HepG2 (cell line): Measurements from ENCODE around the gene TIPIN. TPM values are rescaled to one million over a fixed set of nuclear protein-coding genes. Genes with fewer than 3 reads are reported as not detected.

ENCODE experiments used
- ATAC-seq: fragments of 200-7000 bp; cut with Tn5 transposase; 3 replicates; pipeline ENCODE4 v1.9.1; 2020; ENCODE audit warnings: mild to moderate bottlenecking, moderate library complexity
- BruUV-seq: library from RNA; stranded (reverse); fragments of 400-500 nt; replicated peaks from 2 replicates; lab custom pipeline; 2021; lab: Mats Ljungman, UMichigan
- CTCF ChIA-PET: fragments of 300-600 bp; formaldehyde crosslinking; extraction: SDS; loops from one replicate; lab custom pipeline; 2021; ENCODE audit warnings: low total read pairs, inconsistent platforms, low intra/inter-chr PET ratio; lab: Yijun Ruan, JAX
- POLR2A ChIA-PET: fragments of 350-600 bp; sonication (Branson Sonifier 250); formaldehyde crosslinking; loops from one replicate; lab custom pipeline; 2020; ENCODE audit warnings: antibody characterized with exemption, inconsistent platforms; lab: Yijun Ruan, JAX
- DNase-seq: peaks from one replicate; pipeline ENCODE4 v3.0.0-alpha.2; 2015; ENCODE audit warnings: low spot score
- FAIRE-seq: peaks from 3 replicates; lab custom pipeline; 2011; peaks lifted over from hg19 to GRCh38; lab: Jason Lieb, UNC
- H2AFZ ChIP-seq: one replicate; pipeline ENCODE4 v1.6.1; 2011; ENCODE audit warnings: low read length, inconsistent platforms
- H3K27ac ChIP-seq: fragments of 300-600 bp; 3 replicates; pipeline ENCODE4 v1.8.0; 2011; ENCODE audit warnings: mixed run types, mild to moderate bottlenecking, mixed read lengths, low read length, inconsistent platforms; ENCODE audit not compliant: insufficient read depth; ENCODE audit errors: extremely low read length
- H3K27me3 ChIP-seq, 2 experiments: fragments of 200-600 bp in 1 of 2; 2 replicates in 1 of 2; 3 replicates in 1 of 2; pipeline versions ENCODE4 v1.6.0 to v1.8.0; 2011; ENCODE audit warnings: low read length in 2 of 2, mild to moderate bottlenecking in 2 of 2, moderate library complexity in 2 of 2, inconsistent platforms in 1 of 2; ENCODE audit not compliant: insufficient read depth in 2 of 2, control insufficient read depth in 1 of 2
- H3K36me3 ChIP-seq, 2 experiments: fragments of 200-600 bp in 1 of 2; replicated peaks in 1 of 2; 2 replicates in 1 of 2; 3 replicates in 1 of 2; pipeline versions ENCODE4 v1.5.1 to v1.8.0; 2011; ENCODE audit warnings: low read length in 2 of 2, inconsistent platforms in 1 of 2; ENCODE audit not compliant: insufficient read depth in 2 of 2, control insufficient read depth in 1 of 2
- H3K4me1 ChIP-seq: 2 replicates; pipeline ENCODE4 v1.5.1; 2012; ENCODE audit warnings: low read length, inconsistent platforms; ENCODE audit not compliant: insufficient read depth
- H3K4me2 ChIP-seq: 2 replicates; pipeline ENCODE4 v1.6.0; 2011; ENCODE audit warnings: low read depth, low read length, inconsistent platforms
- H3K4me3 ChIP-seq, 3 experiments: fragments of 200-600 bp in 1 of 3; sonication (generic), shearing (Covaris generic) in 1 of 3; replicated peaks in 1 of 3; 2 replicates each; pipeline ENCODE4 v1.5.1; 2011 to 2016; ENCODE audit warnings: low read length in 3 of 3, inconsistent platforms in 2 of 3, low read depth in 2 of 3, mild to moderate bottlenecking in 2 of 3, control low read depth in 1 of 3, mixed read lengths in 1 of 3; ENCODE audit not compliant: insufficient read depth in 1 of 3
- H3K79me2 ChIP-seq: one replicate; pipeline ENCODE4 v1.6.1; 2011; ENCODE audit warnings: low read length, inconsistent platforms; ENCODE audit not compliant: insufficient read depth
- H3K9ac ChIP-seq: 2 replicates; pipeline ENCODE4 v1.6.0; 2011; ENCODE audit warnings: mild to moderate bottlenecking, low read depth, low read length, inconsistent platforms; ENCODE audit not compliant: insufficient read depth
- H3K9me3 ChIP-seq: 2 replicates; pipeline ENCODE4 v1.5.1; 2012; ENCODE audit warnings: mild to moderate bottlenecking, low read length
- H4K20me1 ChIP-seq: 2 replicates; pipeline ENCODE4 v1.6.0; 2011; ENCODE audit warnings: inconsistent platforms, mild to moderate bottlenecking, low read length, moderate library complexity; ENCODE audit not compliant: insufficient read depth
- BCL6 ChIP-seq: IDR thresholded peaks from 2 replicates; pipeline ENCODE4 v1.6.1; 2016; ENCODE audit warnings: missing genetic modification reagents, missing compliant biosample characterization
- KDM6A ChIP-seq: IDR thresholded peaks from 2 replicates; pipeline ENCODE4 v1.6.1; 2016; ENCODE audit warnings: low read depth
- MAF1 ChIP-seq: sonication (generic); formaldehyde crosslinking; IDR thresholded peaks from 2 replicates; pipeline ENCODE4 v1.5.0; 2020; ENCODE audit warnings: missing genetic modification reagents, borderline replicate concordance
- NRL ChIP-seq: sonication (generic); formaldehyde crosslinking; IDR thresholded peaks from 2 replicates; pipeline ENCODE4 v1.5.0; 2020; ENCODE audit warnings: missing genetic modification reagents, mild to moderate bottlenecking, moderate library complexity, borderline replicate concordance
- ONECUT2 ChIP-seq: sonication (generic); formaldehyde crosslinking; IDR thresholded peaks from 2 replicates; pipeline ENCODE4 v1.4.0; 2020; ENCODE audit warnings: missing genetic modification reagents
- ZFP41 ChIP-seq: sonication (generic); formaldehyde crosslinking; IDR thresholded peaks from 2 replicates; pipeline ENCODE4 v1.4.0; 2020; ENCODE audit warnings: mild to moderate bottlenecking, missing genetic modification reagents, borderline replicate concordance
- ZFP90 ChIP-seq: sonication (generic); formaldehyde crosslinking; IDR thresholded peaks from 2 replicates; pipeline ENCODE4 v1.8.0; 2022; ENCODE audit warnings: missing genetic modification reagents, mild to moderate bottlenecking, inconsistent platforms, borderline replicate concordance
- ZNF317 ChIP-seq: sonication (generic); formaldehyde crosslinking; IDR thresholded peaks from 2 replicates; pipeline ENCODE4 v1.5.0; 2020; ENCODE audit warnings: mild to moderate bottlenecking, missing genetic modification reagents
- ZNF790 ChIP-seq: sonication (generic); formaldehyde crosslinking; IDR thresholded peaks from 2 replicates; pipeline ENCODE4 v1.8.0; 2022; ENCODE audit warnings: missing genetic modification reagents, mild to moderate bottlenecking, borderline replicate concordance
- WGBS: methylation state at CpG from one replicate; pipeline ENCODE4 v1.1.6; 2017; ENCODE audit warnings: low lambda C conversion rate; 5-methylcytosine and 5-hydroxymethylcytosine counted together
- in situ Hi-C: cut with HindIII; loops from 2 replicates; pipeline ENCODE4 v1.10.0; 2017; ENCODE audit warnings: low pct_unique_long_range_greater_than_20kb; ENCODE audit not compliant: extremely low pct_ligation_motif_present
- intact Hi-C: fragments of 100-400 bp; cut with micrococcal nuclease; formaldehyde crosslinking; loops from one replicate; pipeline ENCODE4 v1.10.0; 2022; ENCODE audit not compliant: unreplicated experiment
- polyA plus RNA-seq, 8 experiments: library from polyadenylated mRNA; depleted of rRNA in 3 of 8; stranded (reverse) in 7 of 8; unstranded in 1 of 8; fragments of >200 nt; fragmentation: Illumina TruSeq in 4 of 8; extraction: Trizol in 4 of 8; gene quantifications; 2 replicates each; pipeline versions ENCODE4 v1.2.1 to v1.2.3, GENCODE V29; 2011 to 2016; ENCODE audit warnings: low read depth in 4 of 8, missing spikeins in 1 of 8, mixed read lengths in 1 of 8; ENCODE audit not compliant: insufficient read depth in 1 of 8
- total RNA-seq, 5 experiments: library from RNA; depleted of rRNA; stranded (reverse); fragments of >200 nt; fragmentation: Illumina TruSeq; extraction: Trizol; gene quantifications; 2 replicates each; pipeline ENCODE4 v1.2.3, GENCODE V29; 2016; ENCODE audit warnings: low read depth in 1 of 5
- TF ChIP-seq, protein P1 (sequence below): sonication (generic); formaldehyde crosslinking; IDR thresholded peaks from 2 replicates; pipeline ENCODE4 v1.4.0; 2020; ENCODE audit warnings: missing genetic modification reagents, borderline replicate concordance
- TF ChIP-seq, protein P2 (sequence below): sonication (generic); formaldehyde crosslinking; IDR thresholded peaks from 2 replicates; pipeline ENCODE4 v1.5.0; 2020; ENCODE audit warnings: mild to moderate bottlenecking, missing genetic modification reagents
- TF ChIP-seq, protein P3 (sequence below): sonication (generic); formaldehyde crosslinking; IDR thresholded peaks from 2 replicates; pipeline ENCODE4 v1.4.0; 2020; ENCODE audit warnings: mild to moderate bottlenecking, low read depth, missing genetic modification reagents

Gene TIPIN
- total and polyA plus RNA-seq, 2 of the 13 experiments (the other 11 are each of a cell fraction or from before 2014, with no cell fraction given): 2.7 to 28.6 TPM

DNA sequence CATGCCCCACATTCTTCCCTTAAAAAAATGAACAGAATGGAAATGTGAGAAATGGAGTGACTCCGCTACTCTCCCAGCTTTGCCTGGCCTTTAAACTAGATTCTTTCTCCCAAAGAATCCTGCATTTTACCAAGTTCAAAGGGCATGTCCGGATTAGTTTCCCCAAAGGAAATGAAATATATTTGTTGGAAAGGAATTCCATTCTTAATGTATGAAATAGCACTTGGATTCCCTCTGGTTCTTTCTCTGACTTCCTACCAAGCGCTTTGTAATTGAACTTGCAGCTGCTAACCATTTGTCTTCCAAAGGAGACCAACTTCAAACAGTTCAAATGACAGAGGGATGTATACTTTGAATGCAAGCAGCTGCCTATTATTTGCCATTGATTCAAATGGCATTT is 49.1 kb upstream of the TIPIN start:
- CTCF ChIA-PET: no interaction called here
- POLR2A ChIA-PET: interaction anchor here (2.1 kb wide), 1 partner anchor 18 kb away, joined by 5 read pairs; the partner anchor contains the start of gene MAP2K1
- no peak for ATAC-seq

DNA sequence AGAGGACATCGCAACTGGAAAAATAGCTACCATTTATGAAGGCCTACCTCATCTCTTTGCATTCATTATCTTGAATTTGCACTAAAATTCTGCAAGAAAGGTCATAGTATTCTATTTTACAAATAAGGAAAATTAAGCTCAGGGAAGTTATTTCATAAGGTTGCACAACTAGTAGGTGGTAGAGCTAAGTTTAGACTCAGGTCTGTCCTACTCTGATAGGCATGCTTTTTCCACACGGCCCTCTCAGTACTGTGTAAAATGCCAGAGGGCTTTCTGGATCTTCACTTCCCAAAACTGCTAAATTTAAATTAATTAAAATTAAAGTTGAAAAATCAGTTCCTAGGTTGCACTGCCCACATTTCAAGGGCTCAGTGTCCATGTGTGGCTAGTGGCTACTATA is 48.5 kb upstream of the TIPIN start:
- no peak overlapping the region for H2AFZ ChIP-seq
- WGBS: 93% methylated on average over 2 of the region's 2 CpGs
- H4K20me1 ChIP-seq: peaks cover 42% of the 10 kb centered on the region
- in situ Hi-C loops (no loop called here), intact Hi-C loops (no loop called here)
- TF ChIP-seq, protein P1, sequence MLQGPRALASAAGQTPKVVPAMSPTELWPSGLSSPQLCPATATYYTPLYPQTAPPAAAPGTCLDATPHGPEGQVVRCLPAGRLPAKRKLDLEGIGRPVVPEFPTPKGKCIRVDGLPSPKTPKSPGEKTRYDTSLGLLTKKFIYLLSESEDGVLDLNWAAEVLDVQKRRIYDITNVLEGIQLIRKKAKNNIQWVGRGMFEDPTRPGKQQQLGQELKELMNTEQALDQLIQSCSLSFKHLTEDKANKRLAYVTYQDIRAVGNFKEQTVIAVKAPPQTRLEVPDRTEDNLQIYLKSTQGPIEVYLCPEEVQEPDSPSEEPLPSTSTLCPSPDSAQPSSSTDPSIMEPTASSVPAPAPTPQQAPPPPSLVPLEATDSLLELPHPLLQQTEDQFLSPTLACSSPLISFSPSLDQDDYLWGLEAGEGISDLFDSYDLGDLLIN (CRISPR knock-in tag): no peak
- TF ChIP-seq ZNF790 (CRISPR knock-in tag) (no peak), KDM6A (CRISPR knock-in tag) (no peak), BCL6 (CRISPR knock-in tag) (no peak), ONECUT2 (no peak), MAF1 (no peak)
- TF ChIP-seq, protein P2, sequence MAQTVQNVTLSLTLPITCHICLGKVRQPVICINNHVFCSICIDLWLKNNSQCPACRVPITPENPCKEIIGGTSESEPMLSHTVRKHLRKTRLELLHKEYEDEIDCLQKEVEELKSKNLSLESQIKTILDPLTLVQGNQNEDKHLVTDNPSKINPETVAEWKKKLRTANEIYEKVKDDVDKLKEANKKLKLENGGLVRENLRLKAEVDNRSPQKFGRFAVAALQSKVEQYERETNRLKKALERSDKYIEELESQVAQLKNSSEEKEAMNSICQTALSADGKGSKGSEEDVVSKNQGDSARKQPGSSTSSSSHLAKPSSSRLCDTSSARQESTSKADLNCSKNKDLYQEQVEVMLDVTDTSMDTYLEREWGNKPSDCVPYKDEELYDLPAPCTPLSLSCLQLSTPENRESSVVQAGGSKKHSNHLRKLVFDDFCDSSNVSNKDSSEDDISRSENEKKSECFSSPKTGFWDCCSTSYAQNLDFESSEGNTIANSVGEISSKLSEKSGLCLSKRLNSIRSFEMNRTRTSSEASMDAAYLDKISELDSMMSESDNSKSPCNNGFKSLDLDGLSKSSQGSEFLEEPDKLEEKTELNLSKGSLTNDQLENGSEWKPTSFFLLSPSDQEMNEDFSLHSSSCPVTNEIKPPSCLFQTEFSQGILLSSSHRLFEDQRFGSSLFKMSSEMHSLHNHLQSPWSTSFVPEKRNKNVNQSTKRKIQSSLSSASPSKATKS (CRISPR knock-in tag): no peak
- H3K4me1 ChIP-seq: peaks cover 57% of the 10 kb centered on the region
- ChIA-PET POLR2A (interaction anchor here (2.1 kb wide), 1 partner anchor 18 kb away, joined by 5 read pairs; the partner anchor contains the start of gene MAP2K1), CTCF (no interaction called here)
- FAIRE-seq: no peak
- no peak overlapping the region for H3K4me2 ChIP-seq
- H3K9me3 ChIP-seq: no peaks in the 10 kb centered on the region
- H3K36me3 ChIP-seq: peaks cover 1 to 10% of the 10 kb centered on the region in 2 experiments; a peak in 3 of 5 replicates
- DNase-seq: no peak
- H3K27ac ChIP-seq: no peak overlapping the region
- peak; percentile 35; the same call in 1 of the 3 replicates for ATAC-seq
- H3K27me3 ChIP-seq: no peaks in the 10 kb centered on the region
- H3K79me2 ChIP-seq: peaks cover 97% of the 10 kb centered on the region
- BruUV-seq: no TSS peak
- H3K4me3 ChIP-seq: no peak overlapping the region
- H3K9ac ChIP-seq: no peak overlapping the region

More for the DNA sequence above, 49.1 kb upstream of the TIPIN start:
- Histone ChIP-seq H3K4me2 (no peak overlapping the region), H2AFZ (no peak overlapping the region), H3K4me3 (no peak overlapping the region), H3K4me1 (peaks cover 63% of the 10 kb centered on the region), H3K27me3 (no peaks in the 10 kb centered on the region), H4K20me1 (peaks cover 43% of the 10 kb centered on the region), H3K36me3 (peaks cover 0 to 10% of the 10 kb centered on the region in 2 experiments; a peak in 2 of 5 replicates), H3K9ac (no peak overlapping the region), H3K79me2 (peaks cover 97% of the 10 kb centered on the region), H3K9me3 (no peaks in the 10 kb centered on the region), H3K27ac (no peak overlapping the region)
- DNase-seq (no peak), FAIRE-seq (no peak)
- in situ Hi-C loops: no loop called here
- WGBS: 88% methylated on average over 3 of the region's 3 CpGs
- TF ChIP-seq NRL (CRISPR knock-in tag) (no peak), ZNF317 (CRISPR knock-in tag) (no peak), ZFP90 (CRISPR knock-in tag) (no peak), ZFP41 (CRISPR knock-in tag) (no peak)
- TF ChIP-seq, protein P3, sequence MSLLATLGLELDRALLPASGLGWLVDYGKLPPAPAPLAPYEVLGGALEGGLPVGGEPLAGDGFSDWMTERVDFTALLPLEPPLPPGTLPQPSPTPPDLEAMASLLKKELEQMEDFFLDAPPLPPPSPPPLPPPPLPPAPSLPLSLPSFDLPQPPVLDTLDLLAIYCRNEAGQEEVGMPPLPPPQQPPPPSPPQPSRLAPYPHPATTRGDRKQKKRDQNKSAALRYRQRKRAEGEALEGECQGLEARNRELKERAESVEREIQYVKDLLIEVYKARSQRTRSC (CRISPR knock-in tag): no peak
- BruUV-seq: no TSS peak
- intact Hi-C loops: no loop called here
